Measurements from ENCODE around the gene SERPINA3.

The SERPINA3 gene

GRCh38 chr14:94670692-94671285 is 58.6 kb downstream of the SERPINA3 start:
- no peak overlapping the region for H3K4me3 ChIP-seq (ENCODE audit: low read depth, low read length)
- TF ChIP-seq CTCF (IDR thresholded peaks at IDR 0.05; ENCODE audit: low read depth, low read length), result no peak

GRCh38 chr14:94671870-94672444 is 59.8 kb downstream of the SERPINA3 start:
- H3K4me3 ChIP-seq (ENCODE audit: low read depth, low read length), result no peak overlapping the region
- TF ChIP-seq CTCF (IDR thresholded peaks at IDR 0.05; ENCODE audit: low read depth, low read length), result no peak

DNA sequence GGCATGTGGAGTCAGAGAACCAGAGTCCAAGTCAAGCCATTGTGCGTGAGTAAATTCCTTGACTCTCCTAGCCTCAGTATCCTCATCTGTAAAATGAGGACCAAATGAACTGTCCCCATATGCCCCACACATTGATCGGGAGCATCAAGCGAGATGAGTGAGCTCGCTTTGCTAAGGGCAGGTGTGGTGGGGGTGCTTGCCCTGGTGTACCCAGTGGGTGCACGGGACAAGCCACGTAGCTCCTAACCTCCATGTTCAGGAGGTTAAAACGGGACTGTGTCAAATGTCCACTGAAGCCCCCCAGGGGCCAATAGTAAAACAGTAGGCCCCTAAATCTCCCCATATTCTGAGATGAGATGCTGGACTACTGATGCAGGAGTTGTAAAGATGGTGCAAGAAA is 60.9 kb downstream of the SERPINA3 start:
- no peak for TF ChIP-seq CTCF (IDR thresholded peaks at IDR 0.05; ENCODE audit: low read depth, low read length)
- no peak overlapping the region for H3K4me3 ChIP-seq (ENCODE audit: low read depth, low read length)
